GM04504 (cell line): ENCODE measurements around the gene ZNF469.

ENCODE experiments used
- DNase-seq: peaks from one replicate; pipeline ENCODE4 v3.0.0-alpha.2; 2012; ENCODE audit warnings: low read depth

Gene ZNF469

DNA sequence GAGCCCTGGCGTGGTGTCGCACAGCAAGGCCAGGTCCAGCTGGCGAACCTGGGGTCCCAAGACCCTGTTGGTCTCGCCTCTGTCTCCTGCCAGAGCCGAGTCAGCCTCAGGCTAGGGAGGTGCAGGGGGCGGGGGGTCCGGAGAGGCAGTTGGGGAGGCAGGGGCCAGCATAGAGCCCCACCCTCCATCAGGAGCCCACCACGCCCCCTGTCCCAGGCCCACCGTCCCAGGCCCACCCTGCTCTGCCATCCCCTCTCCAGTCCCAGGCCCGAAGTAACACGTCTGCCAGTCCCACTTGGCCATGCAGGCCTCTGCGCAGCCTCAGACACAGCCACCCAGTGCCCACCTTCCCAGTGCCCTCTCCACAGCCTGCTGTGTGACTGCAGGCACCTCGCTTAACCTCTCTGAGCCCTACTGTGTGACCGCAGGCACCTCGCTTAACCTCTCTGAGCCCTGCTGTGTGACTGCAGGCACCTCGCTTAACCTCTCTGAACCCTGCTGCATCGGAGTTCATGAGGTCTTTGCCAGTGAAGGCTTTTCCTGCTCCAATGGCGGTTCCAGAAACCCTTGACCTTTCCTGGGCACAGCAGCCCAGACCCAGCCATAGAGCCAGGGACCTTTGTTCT lies 29.3 kb downstream of the ZNF469 start:
- no peak for DNase-seq

- DNase-seq = no peak
These were observed 30.0 kb downstream of the ZNF469 start for GRCh38 chr16:88412766-88413165.

DNA sequence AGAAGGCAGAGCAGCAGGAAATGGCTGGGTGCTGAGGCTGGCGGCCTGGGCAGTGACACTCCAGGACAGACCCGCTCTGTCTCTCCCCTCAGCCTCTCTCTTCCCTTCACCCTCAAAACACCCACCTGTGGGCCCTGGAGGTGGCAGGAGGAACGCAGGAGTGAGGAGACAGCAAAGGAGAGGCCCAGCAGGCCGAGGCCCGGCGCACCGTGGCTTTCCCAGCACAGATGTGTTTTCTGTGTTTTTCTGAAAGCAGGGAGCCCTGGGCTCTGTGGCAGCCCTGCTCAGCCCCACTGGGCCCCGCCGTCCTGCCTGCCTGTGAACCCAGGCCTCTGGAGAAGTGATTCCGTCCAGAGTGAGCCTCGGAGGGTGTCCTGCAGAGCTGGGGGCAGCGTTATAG lies 30.5 kb downstream of the ZNF469 start:
- DNase-seq = no peak

- DNase-seq = no peak
These were observed 30.9 kb downstream of the ZNF469 start for GRCh38 chr16:88413631-88414030.

GRCh38 chr16:88414521-88415380 lies 32.0 kb downstream of the ZNF469 start:
- DNase-seq = no peak

GRCh38 chr16:88415381-88415705 lies 32.6 kb downstream of the ZNF469 start:
- no peak for DNase-seq

- DNase-seq = no peak
These were observed 33.1 kb downstream of the ZNF469 start for GRCh38 chr16:88415713-88416323.

DNA sequence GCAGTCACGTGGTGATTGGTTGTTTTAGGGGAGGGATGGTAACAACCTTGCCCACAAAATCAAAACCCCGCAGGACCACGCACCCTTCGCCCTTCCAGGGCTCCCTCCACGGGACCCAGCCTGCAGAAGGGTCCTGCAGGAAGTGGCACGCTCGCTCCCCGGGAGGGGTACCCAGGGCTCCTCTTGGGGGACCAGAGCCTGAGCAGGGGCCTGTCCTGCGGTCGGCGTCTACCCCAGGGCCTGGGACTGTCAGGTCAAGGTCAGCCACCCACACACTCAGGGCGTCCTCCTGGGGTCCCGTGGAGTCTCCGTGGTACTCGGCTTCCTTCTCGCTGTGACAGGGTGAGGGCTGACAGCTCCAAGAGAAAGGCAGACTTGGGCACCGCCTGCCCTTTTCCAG lies 33.9 kb downstream of the ZNF469 start:
- DNase-seq = no peak

GRCh38 chr16:88417684-88418476 lies 35.1 kb downstream of the ZNF469 start:
- DNase-seq = no peak

DNA sequence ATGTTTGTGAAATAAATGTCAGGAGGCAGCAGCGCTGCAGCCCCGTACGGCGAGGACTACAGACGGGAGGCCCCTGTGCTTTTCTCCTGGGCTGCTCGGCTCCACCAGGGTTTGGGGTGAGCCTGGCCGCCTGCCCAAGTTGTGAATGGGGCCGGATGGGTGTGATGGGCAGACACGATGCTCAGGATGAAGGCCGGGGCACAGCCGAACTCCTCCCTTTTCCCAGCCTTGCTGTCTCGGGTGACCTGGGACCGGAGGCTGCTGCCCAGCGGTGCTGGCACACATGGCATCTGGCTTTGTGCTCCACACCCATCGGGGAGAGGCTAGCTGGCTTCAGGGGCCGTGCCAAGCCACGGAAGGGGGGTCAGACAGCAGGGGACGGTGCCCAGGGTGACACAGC lies 36.1 kb downstream of the ZNF469 start:
- DNase-seq = no peak

- no peak for DNase-seq
These were observed 37.0 kb downstream of the ZNF469 start for GRCh38 chr16:88419790-88420189.

DNA sequence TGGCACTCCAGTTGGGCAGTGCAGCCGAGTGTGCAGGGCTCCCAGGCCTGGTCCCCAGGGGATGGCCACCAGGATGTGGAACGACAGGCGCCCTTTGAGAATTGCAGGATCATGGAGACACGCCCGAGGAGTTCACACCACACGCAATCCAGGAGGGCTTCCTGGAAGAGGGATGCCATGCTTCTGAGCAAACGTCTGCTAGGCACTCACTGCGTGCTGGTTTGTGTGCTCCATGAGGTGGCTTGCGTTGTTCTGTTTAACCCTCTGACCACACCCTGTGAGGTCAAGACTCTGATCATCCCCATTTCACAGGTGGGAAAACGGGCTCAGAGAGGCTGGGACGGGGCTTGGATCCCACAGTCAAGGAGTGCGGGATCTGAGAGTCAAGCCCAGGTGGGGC lies 37.7 kb downstream of the ZNF469 start:
- no peak for DNase-seq

- DNase-seq = no peak
These were observed 38.5 kb downstream of the ZNF469 start for GRCh38 chr16:88421301-88421700.

DNA sequence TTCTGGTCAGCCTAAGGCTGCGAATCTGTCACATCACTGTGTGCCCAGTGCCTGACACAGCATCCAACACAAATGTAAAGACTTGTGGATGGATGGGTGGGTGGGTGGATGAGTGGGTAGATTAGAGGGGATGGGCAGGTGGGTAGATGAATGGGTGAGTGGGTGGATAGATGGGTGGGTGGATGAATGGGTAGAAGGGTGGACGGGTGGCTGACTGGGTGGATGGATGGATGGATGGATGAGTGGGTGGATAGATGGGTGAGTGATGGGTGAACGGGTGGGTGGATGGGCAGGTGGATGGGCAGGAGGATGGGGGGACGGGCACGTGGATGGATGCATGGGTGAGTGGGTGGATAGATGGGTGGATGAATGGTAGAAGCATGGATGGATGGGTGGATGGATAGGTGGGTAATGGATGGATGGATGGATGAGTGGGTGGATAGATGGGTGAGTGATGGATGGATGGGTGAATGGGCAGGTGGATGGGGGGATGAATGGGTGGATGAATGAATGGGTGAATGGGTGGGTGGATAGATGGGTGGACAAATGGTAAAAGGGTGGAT lies 39.2 kb downstream of the ZNF469 start:
- DNase-seq = no peak

- no peak for DNase-seq
These were observed 40.1 kb downstream of the ZNF469 start for GRCh38 chr16:88422733-88423447.

GRCh38 chr16:88423448-88423850 lies 40.7 kb downstream of the ZNF469 start:
- no peak for DNase-seq

GRCh38 chr16:88424587-88425235 lies 42.0 kb downstream of the ZNF469 start:
- DNase-seq = no peak

DNA sequence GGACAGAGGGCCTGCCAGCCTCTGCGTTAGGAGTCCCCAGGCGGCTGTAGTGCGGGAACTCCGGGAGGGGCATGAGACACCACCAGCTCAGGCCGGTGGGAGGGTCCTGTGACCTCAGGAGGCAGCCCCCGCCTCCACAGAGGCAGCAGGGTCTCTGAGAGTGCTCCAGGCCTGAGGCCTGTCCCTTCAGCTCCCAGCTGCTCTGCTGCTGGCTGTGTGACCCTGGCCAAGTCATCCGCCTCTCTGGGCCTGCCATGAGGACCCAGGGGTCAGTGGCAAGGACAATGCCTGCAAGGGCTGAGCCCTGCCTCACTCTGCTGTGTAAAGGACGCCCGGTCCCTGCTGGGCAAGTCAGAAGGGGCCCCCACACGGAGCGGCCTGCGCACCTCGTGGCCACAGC lies 43.3 kb downstream of the ZNF469 start:
- no peak for DNase-seq

- DNase-seq = no peak
These were observed 44.6 kb downstream of the ZNF469 start for GRCh38 chr16:88427376-88427775.

- no peak for DNase-seq
These were observed 45.4 kb downstream of the ZNF469 start for GRCh38 chr16:88428156-88428555.
